ENCODE measurements around the gene CRYBG3. TPM values are rescaled to one million over a fixed set of nuclear protein-coding genes. Genes with fewer than 3 reads are reported as not detected.

The CRYBG3 gene
- total and polyA plus RNA-seq, 3 donors from 2014 or later: 39.7 to 49.8 (median 47.6) TPM

DNA sequence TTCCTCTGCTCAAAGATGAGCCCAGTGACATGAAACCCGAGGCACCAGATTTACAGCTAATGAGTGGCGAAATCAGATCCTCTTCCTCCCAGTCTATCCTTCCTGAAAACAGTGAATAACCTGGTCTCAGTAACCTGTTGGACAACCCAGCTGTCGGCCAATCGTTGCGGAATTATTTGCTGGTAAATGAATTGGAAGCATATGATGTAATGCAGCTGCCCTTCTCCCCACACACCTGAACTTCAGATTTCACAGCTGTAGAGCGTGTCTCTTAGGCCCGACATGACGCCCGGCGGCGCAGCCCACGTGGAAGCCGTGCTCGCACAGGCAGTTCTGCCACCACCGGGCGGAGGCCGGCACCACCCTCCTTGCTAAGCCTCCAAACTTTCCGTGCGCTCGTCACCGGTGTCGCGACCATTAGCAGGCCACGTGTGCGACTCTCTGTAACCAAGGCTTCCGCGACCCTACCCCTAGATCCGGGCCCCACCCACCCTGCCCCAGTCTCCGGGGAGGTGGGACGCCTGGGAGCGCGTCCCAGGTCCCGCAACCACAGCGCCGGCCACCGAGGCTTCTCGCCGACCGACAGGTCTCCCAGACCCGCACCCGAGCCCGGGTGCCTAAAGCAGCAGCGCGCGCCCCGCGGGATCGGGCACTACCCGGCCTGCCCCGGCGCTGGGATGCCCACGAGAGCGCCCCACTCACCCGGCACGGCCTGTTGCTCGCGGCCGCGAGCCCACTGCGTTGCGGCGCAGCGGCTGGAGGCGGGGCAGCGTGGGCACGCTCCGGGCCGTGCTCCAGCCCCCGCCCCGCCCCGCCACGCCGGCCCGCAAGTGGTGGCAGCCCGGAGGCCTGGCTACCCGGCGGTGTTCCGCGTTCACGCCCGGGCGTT is 150.1 kb downstream of the CRYBG3 start, which contains the start of gene RIOX2:
TSS of gene RIOX2 (minus strand) at position 753 of the 889 bp plus-strand sequence. CDS start 4,838 bp downstream, outside the sequence.
- no peak for TF ChIP-seq POLR2A (IDR thresholded peaks at IDR 0.05)
- TF ChIP-seq, protein P1, sequence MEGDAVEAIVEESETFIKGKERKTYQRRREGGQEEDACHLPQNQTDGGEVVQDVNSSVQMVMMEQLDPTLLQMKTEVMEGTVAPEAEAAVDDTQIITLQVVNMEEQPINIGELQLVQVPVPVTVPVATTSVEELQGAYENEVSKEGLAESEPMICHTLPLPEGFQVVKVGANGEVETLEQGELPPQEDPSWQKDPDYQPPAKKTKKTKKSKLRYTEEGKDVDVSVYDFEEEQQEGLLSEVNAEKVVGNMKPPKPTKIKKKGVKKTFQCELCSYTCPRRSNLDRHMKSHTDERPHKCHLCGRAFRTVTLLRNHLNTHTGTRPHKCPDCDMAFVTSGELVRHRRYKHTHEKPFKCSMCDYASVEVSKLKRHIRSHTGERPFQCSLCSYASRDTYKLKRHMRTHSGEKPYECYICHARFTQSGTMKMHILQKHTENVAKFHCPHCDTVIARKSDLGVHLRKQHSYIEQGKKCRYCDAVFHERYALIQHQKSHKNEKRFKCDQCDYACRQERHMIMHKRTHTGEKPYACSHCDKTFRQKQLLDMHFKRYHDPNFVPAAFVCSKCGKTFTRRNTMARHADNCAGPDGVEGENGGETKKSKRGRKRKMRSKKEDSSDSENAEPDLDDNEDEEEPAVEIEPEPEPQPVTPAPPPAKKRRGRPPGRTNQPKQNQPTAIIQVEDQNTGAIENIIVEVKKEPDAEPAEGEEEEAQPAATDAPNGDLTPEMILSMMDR (IDR thresholded peaks at IDR 0.05): no peak
- intact Hi-C loops (cut with DNase I; ENCODE audit: low total_unique reads): no loop called here

DNA sequence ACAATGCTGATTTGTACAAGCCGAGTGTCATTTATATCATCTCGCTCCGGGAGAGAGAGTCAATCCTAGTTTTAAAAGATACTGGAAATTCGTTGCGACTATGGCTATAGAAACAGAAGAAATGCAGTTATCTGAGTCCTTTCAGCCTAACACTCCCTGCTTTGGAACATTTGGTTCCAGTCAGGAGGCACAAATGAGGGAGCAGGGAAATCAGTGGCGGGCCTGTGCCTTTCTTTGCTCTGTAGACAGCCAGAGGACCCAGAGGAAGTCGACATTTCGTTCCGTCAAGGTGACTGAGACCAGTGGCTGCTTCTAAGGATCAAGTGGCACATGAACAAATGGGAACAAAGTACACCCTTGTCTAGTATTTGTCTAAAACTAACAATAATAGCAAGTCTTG is 151.2 kb downstream of the CRYBG3 start:
- H3K27me3 ChIP-seq: no peaks in the 10 kb centered on the region
- TF ChIP-seq, protein P1 (IDR thresholded peaks at IDR 0.05): no peak
- no peak for TF ChIP-seq POLR2A (IDR thresholded peaks at IDR 0.05)
- H3K9me3 ChIP-seq: no peaks in the 10 kb centered on the region
- peaks cover 15% of the 10 kb centered on the region for H3K4me1 ChIP-seq
- no peaks in the 10 kb centered on the region for H3K36me3 ChIP-seq (ENCODE audit: low read depth, missing control alignments)
- H3K27ac ChIP-seq: peak overlapping the region in 1 of 2 donors; percentile 67
- 58 to 64% methylated on average over 9 of the region's 9 CpGs for WGBS, 2 donors
- intact Hi-C loops (cut with DNase I; ENCODE audit: low total_unique reads): no loop called here
- peak overlapping the region; percentile 88 to 91 for H3K4me3 ChIP-seq
- no peak for DNase-seq

More for the DNA sequence above, 150.1 kb downstream of the CRYBG3 start, which contains the start of gene RIOX2:
- Histone ChIP-seq H3K4me3 (peak within 1 kb of the TSS; percentile 88 to 91), H3K27me3 (no peaks in the 10 kb centered on the region), H3K36me3 (ENCODE audit: low read depth, missing control alignments) (no peaks in the 10 kb centered on the region), H3K9me3 (no peaks in the 10 kb centered on the region), H3K4me1 (peaks cover 15% of the 10 kb centered on the region), H3K27ac (peak within 1 kb of the TSS; percentile 21 to 67)
- 1 to 2% methylated on average over 43 to 67 of the region's 82 CpGs for WGBS, 2 donors
- DNase-seq: peak; percentile 81

DNA sequence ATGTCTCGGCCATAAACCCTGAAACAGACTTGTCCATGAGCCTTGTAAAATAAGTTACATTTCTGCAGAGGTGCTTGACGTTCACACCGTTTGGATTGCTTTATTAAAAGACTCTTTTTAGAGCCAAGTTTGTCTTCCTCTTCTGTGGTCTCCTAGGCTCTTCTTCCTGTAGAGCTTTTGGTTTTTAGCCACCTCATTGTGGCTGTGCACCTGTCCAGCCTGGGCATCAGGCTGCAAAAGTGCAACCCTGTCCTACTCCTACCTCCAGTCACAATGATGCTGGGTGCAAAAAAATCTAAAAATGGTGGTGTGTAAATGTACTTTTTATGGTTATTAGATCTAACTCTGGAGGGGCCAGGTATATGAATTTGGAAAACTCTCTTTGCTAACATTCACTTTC is 153.2 kb downstream of the CRYBG3 start:
- 48 to 62% methylated on average over 3 of the region's 3 CpGs for WGBS, 2 donors
- intact Hi-C loops (cut with DNase I; ENCODE audit: low total_unique reads): no loop called here

DNA sequence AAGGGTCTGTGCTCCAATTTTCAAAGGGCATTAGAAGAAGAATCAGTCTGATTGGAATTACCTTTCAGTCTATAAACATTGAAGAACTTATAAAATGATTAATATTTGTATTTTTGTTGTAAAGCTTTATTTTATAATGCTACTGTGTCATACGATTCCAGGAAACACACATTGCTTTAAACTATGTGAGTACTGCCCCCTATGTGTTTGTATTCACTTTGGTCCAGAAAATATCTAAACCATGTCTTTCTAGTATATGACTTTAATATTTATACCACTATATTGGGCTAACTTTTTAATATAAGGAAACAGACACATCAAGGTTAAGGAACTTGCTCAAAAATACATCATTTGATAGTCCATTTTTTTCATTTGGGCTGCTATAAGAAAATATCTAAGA is 153.7 kb downstream of the CRYBG3 start:
- no peak overlapping the region for H3K27ac ChIP-seq
- H3K36me3 ChIP-seq (ENCODE audit: low read depth, missing control alignments): no peaks in the 10 kb centered on the region
- H3K4me3 ChIP-seq: no peak overlapping the region
- no peak for DNase-seq
- H3K9me3 ChIP-seq: no peaks in the 10 kb centered on the region
- H3K4me1 ChIP-seq: peaks cover 18% of the 10 kb centered on the region
- H3K27me3 ChIP-seq: no peaks in the 10 kb centered on the region
- TF ChIP-seq, protein P1 (IDR thresholded peaks at IDR 0.05): no peak
- TF ChIP-seq POLR2A (IDR thresholded peaks at IDR 0.05): no peak
- intact Hi-C loops (cut with DNase I; ENCODE audit: low total_unique reads): no loop called here
- WGBS, 2 donors: 70 to 81% methylated on average over 1 of the region's 1 CpG

More for the DNA sequence above, 153.2 kb downstream of the CRYBG3 start:
- DNase-seq: no peak
- H3K4me1 ChIP-seq: peaks cover 18% of the 10 kb centered on the region
- TF ChIP-seq, protein P1 (IDR thresholded peaks at IDR 0.05): no peak
- no peak for TF ChIP-seq POLR2A (IDR thresholded peaks at IDR 0.05)
- H3K27ac ChIP-seq: no peak overlapping the region
- H3K27me3 ChIP-seq: no peaks in the 10 kb centered on the region
- H3K4me3 ChIP-seq: no peak overlapping the region
- H3K36me3 ChIP-seq (ENCODE audit: low read depth, missing control alignments): no peaks in the 10 kb centered on the region
- H3K9me3 ChIP-seq: no peaks in the 10 kb centered on the region
